Measurements from ENCODE around the gene DEGS2. TPM values are rescaled to one million over a fixed set of nuclear protein-coding genes. Genes with fewer than 3 reads are reported as not detected.

DEGS2 gene
- total and polyA plus RNA-seq, 2 donors (not counting 1 experiment from before 2014, with no cell fraction given): 0.82 to 6.4 TPM

GRCh38 chr14:100143934-100144333 lies 15.5 kb downstream of the DEGS2 start:
- intact Hi-C loops (cut with micrococcal nuclease): no loop called here
- DNase-seq (no peak), ATAC-seq (ENCODE audit: low read depth) (no peak)
- Mint-ChIP-seq H3K27ac (no peak overlapping the region), H3K4me3 (no peak overlapping the region), H3K9me3 (ENCODE audit: insufficient read depth) (no peaks in the 10 kb centered on the region), H3K4me1 (peaks cover 27% of the 10 kb centered on the region), H3K27me3 (no peaks in the 10 kb centered on the region)
- Histone ChIP-seq H3K36me3 (replicated peaks in 1 of 2; ENCODE audit: control extremely low read depth in 1 of 2, control insufficient read depth in 1 of 2, extremely low read depth in 1 of 2, insufficient read depth in 2 of 2, low read length in 1 of 2) (peaks cover 0 to 53% of the 10 kb centered on the region in 2 experiments), H3K4me1 (ENCODE audit: control insufficient read depth in 2 of 2, insufficient read depth in 2 of 2, low read length in 2 of 2) (peaks cover 22 to 24% of the 10 kb centered on the region in 2 donors), H3K27ac (ENCODE audit: low read length in 2 of 2) (no peak overlapping the region), H3K9ac (ENCODE audit: low read length) (no peak overlapping the region), H3K79me2 (ENCODE audit: control insufficient read depth, insufficient read depth, low read length) (no peaks in the 10 kb centered on the region), H3K27me3 (replicated peaks in 1 of 4; ENCODE audit: control extremely low read depth in 1 of 4, control insufficient read depth in 3 of 4, insufficient read depth in 4 of 4, low read length in 3 of 4) (no peaks in the 10 kb centered on the region), H4K20me1 (ENCODE audit: control insufficient read depth, insufficient read depth, low read length, poor library complexity, severe bottlenecking) (peaks cover 45% of the 10 kb centered on the region), H2AFZ (ENCODE audit: insufficient read depth, low read depth, low read length, poor library complexity, severe bottlenecking) (no peak overlapping the region), H3K9me3 (ENCODE audit: control extremely low read depth in 1 of 3, control insufficient read depth in 2 of 3, insufficient read depth in 1 of 3, low read length in 2 of 3) (peaks cover 0 to 3% (median 0%) of the 10 kb centered on the region in 3 donors), H3K4me2 (replicated peaks; ENCODE audit: low read depth, low read length, poor library complexity, severe bottlenecking) (no peak overlapping the region), H3K4me3 (ENCODE audit: control extremely low read depth in 1 of 5, extremely low read depth in 1 of 5, insufficient read depth in 1 of 5, low read depth in 2 of 5, low read length in 4 of 5) (no peak overlapping the region)
- WGBS (ENCODE audit: insufficient coverage): 96% methylated on average over 23 of the region's 23 CpGs
- CTCF ChIA-PET: interaction anchor here (5.4 kb wide), 1 partner anchor 48 kb away, joined by 32 read pairs; no protein-coding TSS in a partner anchor
- TF ChIP-seq CTCF (IDR thresholded peaks at IDR 0.05) (no peak), EZH2 (IDR thresholded peaks at IDR 0.05; ENCODE audit: borderline replicate concordance, insufficient read depth, low read depth, low read length, poor library complexity, severe bottlenecking) (no peak)
- POLR2A ChIA-PET: no interaction called here

GRCh38 chr14:100143523-100143922 lies 15.9 kb downstream of the DEGS2 start:
- H3K9ac ChIP-seq (ENCODE audit: low read length): no peak overlapping the region
- H3K27ac Mint-ChIP-seq: no peak overlapping the region
- no peaks in the 10 kb centered on the region for H3K27me3 Mint-ChIP-seq
- H3K4me2 ChIP-seq (replicated peaks; ENCODE audit: low read depth, low read length, poor library complexity, severe bottlenecking): no peak overlapping the region
- H3K9me3 ChIP-seq (ENCODE audit: control extremely low read depth in 1 of 3, control insufficient read depth in 2 of 3, insufficient read depth in 1 of 3, low read length in 2 of 3): peaks cover 0 to 3% (median 0%) of the 10 kb centered on the region in 3 donors
- H3K4me1 ChIP-seq (ENCODE audit: control insufficient read depth in 2 of 2, insufficient read depth in 2 of 2, low read length in 2 of 2): peaks cover 22 to 24% of the 10 kb centered on the region in 2 donors
- H3K4me3 ChIP-seq (ENCODE audit: control extremely low read depth in 1 of 5, extremely low read depth in 1 of 5, insufficient read depth in 1 of 5, low read depth in 2 of 5, low read length in 4 of 5): no peak overlapping the region
- peaks cover 49% of the 10 kb centered on the region for H4K20me1 ChIP-seq (ENCODE audit: control insufficient read depth, insufficient read depth, low read length, poor library complexity, severe bottlenecking)
- CTCF ChIA-PET: no interaction called here
- no peak overlapping the region for H3K4me3 Mint-ChIP-seq
- H3K79me2 ChIP-seq (ENCODE audit: control insufficient read depth, insufficient read depth, low read length): no peaks in the 10 kb centered on the region
- no peak overlapping the region for H3K27ac ChIP-seq (ENCODE audit: low read length in 2 of 2)
- no peak overlapping the region for H2AFZ ChIP-seq (ENCODE audit: insufficient read depth, low read depth, low read length, poor library complexity, severe bottlenecking)
- POLR2A ChIA-PET: no interaction called here
- 97% methylated on average over 18 of the region's 18 CpGs for WGBS (ENCODE audit: insufficient coverage)
- H3K4me1 Mint-ChIP-seq: peaks cover 26% of the 10 kb centered on the region
- H3K27me3 ChIP-seq (replicated peaks in 1 of 4; ENCODE audit: control extremely low read depth in 1 of 4, control insufficient read depth in 3 of 4, insufficient read depth in 4 of 4, low read length in 3 of 4): no peaks in the 10 kb centered on the region
- TF ChIP-seq CTCF (IDR thresholded peaks at IDR 0.05) (no peak), EZH2 (IDR thresholded peaks at IDR 0.05; ENCODE audit: borderline replicate concordance, insufficient read depth, low read depth, low read length, poor library complexity, severe bottlenecking) (no peak)
- peaks cover 0 to 57% of the 10 kb centered on the region in 2 experiments for H3K36me3 ChIP-seq (replicated peaks in 1 of 2; ENCODE audit: control extremely low read depth in 1 of 2, control insufficient read depth in 1 of 2, extremely low read depth in 1 of 2, insufficient read depth in 2 of 2, low read length in 1 of 2)
- no peaks in the 10 kb centered on the region for H3K9me3 Mint-ChIP-seq (ENCODE audit: insufficient read depth)
- DNase-seq: no peak
- ATAC-seq (ENCODE audit: low read depth): no peak
- intact Hi-C loops (cut with micrococcal nuclease): no loop called here

Data from B cell (primary cell).